Activated CD8-positive, alpha-beta memory T cell treated with anti-CD3 and anti-CD28 coated beads, Interleukin-2, amount 50 U/mL, for 48 hours (primary cell): ENCODE measurements around the gene CXCL6.

Experiments used
- DNase-seq: peaks from one replicate; pipeline ENCODE4 v3.0.0-alpha.2; 2020

Gene CXCL6

DNA sequence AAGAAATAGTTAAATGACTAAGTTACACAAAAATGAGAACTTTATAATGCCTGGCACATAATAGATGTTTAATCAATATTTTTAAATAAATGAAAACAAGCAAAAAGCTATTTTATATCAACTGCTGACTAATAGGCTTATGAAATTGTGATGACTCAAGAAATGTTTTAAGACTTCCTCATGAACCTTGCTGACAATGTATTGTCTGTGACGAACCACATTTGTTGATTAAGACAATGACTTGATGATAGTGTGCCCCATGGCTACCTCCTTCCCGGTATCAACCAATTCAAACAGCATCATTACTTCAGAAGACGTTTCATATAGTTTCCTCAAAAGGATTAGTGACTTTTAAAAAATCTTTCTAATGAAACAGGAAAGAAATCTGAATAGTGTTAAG lies 7.9 kb downstream of the CXCL6 start:
- DNase-seq = no peak

- no peak for DNase-seq
Measured at GRCh38 chr4:73844806-73845205, 8.3 kb downstream of the CXCL6 start.

DNA sequence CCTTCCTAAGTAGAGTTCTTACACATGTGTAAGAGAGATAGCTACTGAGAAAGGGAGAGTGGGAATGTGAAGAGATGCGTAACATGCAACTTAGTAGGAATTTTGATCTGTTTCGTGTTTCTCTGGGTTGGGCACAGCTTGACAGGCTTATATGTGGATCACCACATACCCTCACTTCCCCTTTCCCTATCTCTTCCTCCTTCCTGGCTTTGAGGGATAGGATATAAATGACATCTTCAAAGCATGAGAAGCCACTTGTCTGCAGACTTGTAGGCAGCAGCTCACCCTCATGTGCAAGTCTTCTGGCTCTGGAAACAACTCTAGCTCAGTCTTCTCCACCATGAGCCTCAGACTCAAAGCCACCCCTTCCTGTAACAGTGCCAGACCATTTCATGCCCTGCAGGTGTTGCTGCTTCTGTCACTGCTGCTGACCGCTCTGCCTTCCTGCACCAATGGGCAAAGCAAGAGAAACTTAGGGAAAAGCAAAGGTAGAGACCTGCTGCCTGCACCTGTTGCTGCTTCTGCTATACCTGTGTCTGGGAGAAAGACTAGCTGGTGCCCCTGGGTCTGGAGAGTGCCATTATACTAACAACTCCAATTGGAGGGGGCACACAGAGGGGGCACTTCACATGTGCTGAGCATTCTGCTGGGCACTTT lies 11.2 kb downstream of the CXCL6 start:
- no peak for DNase-seq

DNA sequence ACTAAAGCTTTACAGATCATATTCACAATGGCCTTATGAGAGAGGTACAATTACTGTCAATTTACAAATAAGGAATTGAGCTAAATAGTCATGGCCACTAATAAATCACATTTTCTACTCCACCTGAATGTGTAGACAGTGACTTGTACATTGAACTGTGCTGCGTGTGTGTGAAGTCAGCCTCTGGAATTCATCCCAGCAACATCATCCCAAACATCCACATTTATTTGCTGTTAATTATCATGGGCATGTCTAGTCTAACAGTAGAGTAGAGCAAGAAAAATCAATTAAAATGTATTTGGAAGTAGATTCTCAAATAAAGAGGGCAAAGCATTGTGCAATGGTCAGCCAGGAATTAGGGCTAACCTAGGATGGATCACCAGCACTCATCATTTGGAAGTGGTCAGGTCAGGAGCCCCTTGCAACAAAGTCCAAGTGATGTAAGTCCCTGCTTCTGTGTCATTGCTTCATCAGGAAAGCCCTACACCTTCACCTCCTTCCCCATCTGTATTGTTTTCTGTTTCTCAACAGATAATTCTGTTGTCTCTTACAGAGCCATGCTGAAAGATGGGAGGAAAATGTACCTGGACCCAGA lies 11.8 kb downstream of the CXCL6 start:
- no peak for DNase-seq

- DNase-seq = no peak
Measured at GRCh38 chr4:73850261-73850970, 13.9 kb downstream of the CXCL6 start.

GRCh38 chr4:73851293-73851692 lies 14.8 kb downstream of the CXCL6 start:
- DNase-seq = no peak

DNA sequence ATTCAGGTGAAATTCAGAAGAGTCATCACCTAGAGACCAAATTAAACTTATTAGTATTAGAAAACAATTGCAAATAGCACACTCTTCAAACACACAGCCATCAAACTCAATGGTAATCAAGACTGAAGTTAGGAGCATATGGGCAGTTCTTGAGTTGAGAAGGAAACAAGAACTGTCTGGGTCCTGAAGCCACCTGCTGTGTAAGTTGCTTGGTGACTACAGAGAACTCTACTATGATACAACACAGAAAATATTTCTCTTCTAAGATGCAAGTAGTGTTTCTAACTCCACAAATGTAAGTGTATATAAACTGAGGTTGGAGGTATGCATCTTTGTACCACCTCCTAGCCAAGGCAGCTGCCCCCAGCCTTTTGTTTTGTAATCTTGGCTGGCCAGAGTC lies 16.3 kb downstream of the CXCL6 start:
- DNase-seq = no peak

- DNase-seq = no peak
Measured at GRCh38 chr4:73853246-73853704, 16.8 kb downstream of the CXCL6 start, which contains the start of gene PF4V1. TSS of gene PF4V1 (plus strand) at chr4:73853296. CDS start at chr4:73853363, 67 bp downstream.

- DNase-seq = no peak
Measured at GRCh38 chr4:73853718-73854473, 17.4 kb downstream of the CXCL6 start.

- no peak for DNase-seq
Measured at GRCh38 chr4:73855406-73855805, 18.9 kb downstream of the CXCL6 start.

DNA sequence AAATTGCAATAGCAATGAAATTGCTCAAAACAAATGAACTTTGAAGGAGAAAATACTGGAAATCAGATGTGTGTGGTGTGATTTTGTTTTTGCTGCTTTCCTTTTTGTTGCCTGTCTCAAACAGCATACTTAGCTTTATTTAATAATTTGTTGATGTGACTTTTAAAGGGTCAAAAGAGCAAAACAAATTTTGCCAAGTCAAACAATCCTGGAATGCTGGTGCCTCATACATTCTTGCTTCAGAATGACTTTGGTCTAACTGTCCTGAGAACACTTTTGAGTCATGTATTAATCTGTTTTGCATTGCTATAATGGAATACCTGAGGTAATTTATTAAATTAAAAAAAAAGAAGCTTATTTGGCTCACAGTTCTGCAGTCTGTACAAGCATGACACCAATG lies 20.0 kb downstream of the CXCL6 start:
- no peak for DNase-seq

- DNase-seq = no peak
Measured at GRCh38 chr4:73859614-73860088, 23.2 kb downstream of the CXCL6 start.

DNA sequence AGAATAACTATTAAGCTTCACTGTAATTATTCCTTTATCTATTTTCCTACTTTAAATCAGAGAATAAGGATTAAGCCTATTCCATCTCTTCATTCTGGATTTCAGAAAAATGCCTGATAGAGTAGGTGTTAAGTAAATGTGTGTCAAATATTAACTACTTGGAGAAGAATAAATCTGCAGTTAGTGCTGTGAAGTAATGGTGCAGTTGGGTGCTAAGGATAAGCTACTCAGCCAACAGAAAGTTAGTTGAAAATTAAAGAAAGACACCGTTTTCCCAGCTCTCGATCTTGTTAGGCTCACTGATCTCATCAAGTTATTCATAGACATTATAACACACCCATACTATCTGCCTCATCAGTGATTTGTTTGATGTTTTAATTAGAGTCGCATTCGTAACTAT lies 23.7 kb downstream of the CXCL6 start:
- DNase-seq = no peak

DNA sequence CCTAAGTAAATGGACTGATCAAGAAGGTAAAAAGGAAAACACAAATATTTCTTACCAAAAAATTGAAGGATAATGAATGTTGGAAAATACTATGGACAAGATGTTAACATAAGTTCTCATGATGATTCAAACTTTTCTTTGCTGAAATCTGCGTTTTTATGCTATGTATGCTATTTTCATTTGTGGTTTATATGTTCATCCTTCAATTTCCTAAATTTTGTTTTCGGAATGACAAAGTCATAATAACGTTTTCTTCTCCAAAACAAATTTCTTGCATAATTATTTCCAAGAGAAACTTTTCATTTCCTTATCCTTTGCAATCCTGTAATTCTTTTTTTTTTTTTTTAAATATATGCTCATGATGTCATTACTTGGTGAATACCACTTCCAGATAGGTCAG lies 24.4 kb downstream of the CXCL6 start:
- no peak for DNase-seq

- DNase-seq = no peak
Measured at GRCh38 chr4:73862322-73862721, 25.8 kb downstream of the CXCL6 start.

GRCh38 chr4:73864365-73864764 lies 27.9 kb downstream of the CXCL6 start:
- no peak for DNase-seq

DNA sequence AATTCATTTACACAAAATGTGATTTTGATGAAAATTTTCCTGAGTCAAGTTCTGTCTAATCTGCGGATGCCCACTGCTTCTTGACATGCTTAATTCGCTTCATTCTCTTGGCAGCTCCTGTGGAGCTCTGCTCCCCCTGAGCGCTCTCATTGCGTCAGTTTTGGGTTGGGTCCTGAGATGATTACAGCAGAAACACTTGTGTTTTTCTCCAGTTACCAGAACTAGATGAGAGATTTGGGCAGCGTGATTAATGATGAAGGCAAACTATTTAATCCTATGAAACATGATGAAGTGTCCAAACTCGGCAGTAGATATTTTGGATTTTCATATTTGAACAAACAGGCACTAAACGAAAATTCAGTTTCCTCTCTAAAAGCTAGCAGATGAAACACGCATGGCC lies 28.5 kb downstream of the CXCL6 start:
- no peak for DNase-seq

GRCh38 chr4:73865431-73866096 lies 29.1 kb downstream of the CXCL6 start:
- DNase-seq = no peak

GRCh38 chr4:73866246-73866645 lies 29.8 kb downstream of the CXCL6 start:
- DNase-seq = no peak

- DNase-seq = no peak
Measured at GRCh38 chr4:73867783-73868182, 31.3 kb downstream of the CXCL6 start.

DNA sequence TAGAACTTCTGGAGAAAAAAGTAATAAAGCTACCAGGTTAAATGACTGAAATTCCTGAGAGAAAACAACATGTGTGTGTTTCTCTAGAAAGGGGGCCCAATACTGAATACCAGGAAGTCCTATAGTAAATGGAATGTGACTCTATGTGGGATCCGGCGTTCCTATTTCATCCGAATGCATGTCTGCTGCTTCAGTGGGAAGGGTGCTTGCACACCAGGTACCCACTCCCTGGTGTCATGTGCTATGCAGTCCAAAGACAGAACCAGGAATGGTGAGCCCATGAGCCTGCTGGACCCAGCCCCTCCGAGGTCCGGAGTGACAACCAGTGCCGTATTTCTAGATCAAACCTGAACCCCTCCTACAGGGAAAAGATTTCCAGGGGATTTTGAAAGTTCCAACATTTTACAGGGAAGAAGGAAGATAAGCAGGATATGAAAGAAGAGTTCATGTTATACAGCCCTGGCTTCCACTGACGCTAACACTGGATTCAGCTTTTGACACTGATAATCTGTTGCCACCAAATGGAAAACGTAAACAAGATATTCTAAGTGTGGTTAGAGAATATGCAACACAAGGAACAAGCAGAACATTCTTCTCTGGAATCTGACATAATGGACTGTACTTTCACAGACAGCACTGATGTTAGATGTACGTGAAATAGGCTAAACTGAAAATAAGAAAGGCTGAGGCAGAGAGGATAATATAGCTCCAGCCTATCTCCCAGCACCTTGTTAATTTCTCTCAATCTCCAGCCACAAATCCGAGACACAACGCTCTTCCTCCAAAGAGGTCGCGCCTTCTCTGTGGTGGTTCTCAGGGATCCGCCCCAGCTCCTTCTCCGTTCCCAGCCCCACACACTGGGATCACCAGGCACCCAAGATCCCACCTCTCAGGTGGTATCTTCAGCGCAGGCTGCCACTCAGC lies 32.0 kb downstream of the CXCL6 start:
- DNase-seq = no peak
